Ovary (tissue), 1 donor: ENCODE results near the gene TSSC4.

Experiments used
- EP300 ChIP-seq: sonication (generic); formaldehyde crosslinking; IDR thresholded peaks from one replicate; pipeline ENCODE4 v1.6.1; 2017; ENCODE audit warnings: antibody characterized with exemption
- POLR2A ChIP-seq: fragments of 450-650 bp; IDR thresholded peaks from one replicate; pipeline ENCODE4 v1.6.1; 2017; ENCODE audit warnings: antibody characterized with exemption, mild to moderate bottlenecking, moderate library complexity

DNA sequence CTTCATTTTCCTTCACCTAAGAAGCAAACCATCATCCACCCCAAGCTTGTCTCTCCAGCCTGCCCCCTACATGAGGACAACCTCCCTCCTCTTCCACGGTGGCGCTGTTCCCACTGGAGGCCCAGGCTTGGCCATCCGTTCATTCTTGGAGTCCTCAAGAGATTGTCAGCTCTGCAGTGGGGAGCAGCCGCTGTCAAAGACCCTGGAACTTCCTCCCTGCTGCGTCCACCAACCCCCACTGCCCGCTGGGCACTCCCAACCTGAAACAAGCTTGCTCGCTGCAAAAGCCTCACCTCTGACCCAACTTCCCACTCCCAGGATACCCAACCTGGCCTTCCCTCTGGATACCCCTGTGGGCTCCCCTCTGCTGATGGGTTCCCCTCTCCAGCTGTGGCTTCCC lies 33.8 kb upstream of the TSSC4 start:
- no peak for TF ChIP-seq POLR2A
- TF ChIP-seq EP300 = no peak
